Measurements from ENCODE around the gene CDKAL1.

Gene CDKAL1

GRCh38 chr6:21098744-21099143 lies 564.5 kb downstream of the CDKAL1 start:
- Histone ChIP-seq H3K4me1 (peaks cover 9% of the 10 kb centered on the region), H3K4me3 (ENCODE audit: low read depth, low read length) (no peak overlapping the region), H3K9me3 (no peaks in the 10 kb centered on the region), H3K27me3 (no peaks in the 10 kb centered on the region), H3K36me3 (no peaks in the 10 kb centered on the region)
- TF ChIP-seq, protein P1, sequence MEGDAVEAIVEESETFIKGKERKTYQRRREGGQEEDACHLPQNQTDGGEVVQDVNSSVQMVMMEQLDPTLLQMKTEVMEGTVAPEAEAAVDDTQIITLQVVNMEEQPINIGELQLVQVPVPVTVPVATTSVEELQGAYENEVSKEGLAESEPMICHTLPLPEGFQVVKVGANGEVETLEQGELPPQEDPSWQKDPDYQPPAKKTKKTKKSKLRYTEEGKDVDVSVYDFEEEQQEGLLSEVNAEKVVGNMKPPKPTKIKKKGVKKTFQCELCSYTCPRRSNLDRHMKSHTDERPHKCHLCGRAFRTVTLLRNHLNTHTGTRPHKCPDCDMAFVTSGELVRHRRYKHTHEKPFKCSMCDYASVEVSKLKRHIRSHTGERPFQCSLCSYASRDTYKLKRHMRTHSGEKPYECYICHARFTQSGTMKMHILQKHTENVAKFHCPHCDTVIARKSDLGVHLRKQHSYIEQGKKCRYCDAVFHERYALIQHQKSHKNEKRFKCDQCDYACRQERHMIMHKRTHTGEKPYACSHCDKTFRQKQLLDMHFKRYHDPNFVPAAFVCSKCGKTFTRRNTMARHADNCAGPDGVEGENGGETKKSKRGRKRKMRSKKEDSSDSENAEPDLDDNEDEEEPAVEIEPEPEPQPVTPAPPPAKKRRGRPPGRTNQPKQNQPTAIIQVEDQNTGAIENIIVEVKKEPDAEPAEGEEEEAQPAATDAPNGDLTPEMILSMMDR (IDR thresholded peaks at IDR 0.05; ENCODE audit: low read depth, low read length): no peak
- DNase-seq: no peak

DNA sequence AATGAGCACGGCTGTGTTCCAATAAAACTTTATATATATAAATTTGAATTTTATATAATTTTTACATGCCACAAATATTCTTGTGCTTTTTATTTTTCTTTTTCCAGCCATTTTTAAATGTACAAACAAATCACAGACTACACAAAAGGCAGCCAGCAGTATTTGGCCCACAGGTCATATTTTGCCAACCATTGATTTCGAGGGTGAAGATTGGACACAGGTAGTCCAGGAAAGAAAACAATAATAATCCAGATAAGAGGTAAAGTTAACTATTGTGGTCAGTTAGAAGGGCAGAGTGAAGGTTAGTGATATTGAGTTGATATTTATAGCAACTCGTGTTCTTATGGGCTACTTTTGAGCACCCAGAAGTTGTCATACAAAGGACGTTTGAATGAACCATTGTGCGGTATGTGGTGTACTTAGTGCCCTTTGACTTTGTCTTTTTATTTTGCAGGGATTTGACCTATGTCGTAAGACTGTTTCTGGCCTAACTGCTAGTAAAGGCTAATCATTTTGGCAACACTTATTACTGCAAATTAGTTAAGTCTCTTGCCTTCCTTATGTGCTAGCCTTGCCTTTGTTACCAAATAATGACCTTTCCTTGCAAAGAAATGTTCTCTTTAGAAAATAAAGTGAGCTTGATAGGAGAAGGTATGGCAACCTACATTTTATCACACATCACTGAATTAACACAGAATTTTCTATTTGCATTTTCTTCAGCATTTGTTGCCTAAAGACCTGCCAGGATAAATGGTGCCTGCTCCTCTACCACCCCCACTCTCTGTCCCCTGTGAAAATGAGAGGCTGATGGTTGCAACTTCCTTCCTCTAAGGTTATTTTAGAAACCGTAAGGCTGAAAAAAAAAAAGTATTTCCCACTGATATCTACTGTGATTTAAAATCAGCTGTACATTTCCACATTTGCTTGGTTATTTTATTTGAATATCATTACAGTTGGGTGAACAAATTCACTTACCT lies 565.4 kb downstream of the CDKAL1 start:
- Histone ChIP-seq H3K4me1 (peaks cover 9% of the 10 kb centered on the region), H3K27me3 (no peaks in the 10 kb centered on the region), H3K4me3 (ENCODE audit: low read depth, low read length) (no peak overlapping the region), H3K36me3 (no peaks in the 10 kb centered on the region), H3K9me3 (no peaks in the 10 kb centered on the region)
- no peak for DNase-seq
- TF ChIP-seq, protein P1 (IDR thresholded peaks at IDR 0.05; ENCODE audit: low read depth, low read length): no peak

DNA sequence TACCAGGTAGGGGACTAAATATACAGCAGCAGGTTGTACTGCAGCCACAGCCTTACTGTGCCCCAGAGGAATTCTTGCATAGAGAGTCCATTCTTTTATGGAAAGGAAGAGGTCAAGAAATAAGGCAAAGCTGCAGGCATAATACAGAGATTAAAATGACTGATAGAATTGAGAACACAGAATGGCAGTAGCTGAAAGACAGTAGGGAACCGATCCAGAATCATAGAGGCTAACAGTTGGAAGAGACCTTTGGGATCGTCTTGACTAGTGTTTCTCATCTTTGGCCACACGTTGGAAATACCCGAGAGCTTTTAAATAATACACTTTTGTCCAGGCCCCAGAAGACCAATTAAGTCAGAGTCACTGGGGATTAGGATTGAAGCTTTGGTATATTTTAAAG lies 566.7 kb downstream of the CDKAL1 start:
- Histone ChIP-seq H3K4me1 (peaks cover 4% of the 10 kb centered on the region), H3K36me3 (no peaks in the 10 kb centered on the region)
- DNase-seq: no peak

GRCh38 chr6:21101694-21102093 lies 567.4 kb downstream of the CDKAL1 start:
- TF ChIP-seq, protein P1 (IDR thresholded peaks at IDR 0.05; ENCODE audit: low read depth, low read length): no peak
- no peak for DNase-seq
- Histone ChIP-seq H3K9me3 (no peaks in the 10 kb centered on the region), H3K4me3 (ENCODE audit: low read depth, low read length) (no peak overlapping the region), H3K4me1 (no peaks in the 10 kb centered on the region; the same call in 1 of the 2 replicates), H3K36me3 (no peaks in the 10 kb centered on the region), H3K27me3 (no peaks in the 10 kb centered on the region)

More for the DNA sequence above, 566.7 kb downstream of the CDKAL1 start:
- Histone ChIP-seq H3K4me3 (ENCODE audit: low read depth, low read length) (no peak overlapping the region), H3K27me3 (no peaks in the 10 kb centered on the region), H3K9me3 (no peaks in the 10 kb centered on the region)
- TF ChIP-seq, protein P1 (IDR thresholded peaks at IDR 0.05; ENCODE audit: low read depth, low read length): no peak

DNA sequence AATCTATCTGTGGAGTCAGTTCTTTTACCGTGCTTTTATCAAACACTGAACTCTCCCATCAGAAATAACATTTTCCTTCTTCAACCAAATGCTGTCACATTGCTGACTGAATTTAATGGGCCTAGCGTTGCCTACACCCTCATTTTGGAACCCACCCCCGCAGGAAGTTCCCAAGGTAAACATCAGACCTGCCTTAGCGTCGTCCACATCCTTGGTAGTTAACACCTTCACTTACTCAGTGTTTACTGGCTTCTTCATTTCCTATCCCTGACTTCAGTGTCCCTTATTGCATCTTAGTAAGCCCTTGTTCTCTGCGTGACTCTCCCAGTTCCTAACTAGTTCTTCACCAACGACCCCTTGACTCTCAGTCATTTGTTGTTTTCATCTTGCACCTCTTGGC lies 567.9 kb downstream of the CDKAL1 start:
- Histone ChIP-seq H3K4me1 (no peaks in the 10 kb centered on the region; the same call in 1 of the 2 replicates), H3K9me3 (no peaks in the 10 kb centered on the region), H3K36me3 (no peaks in the 10 kb centered on the region), H3K27me3 (no peaks in the 10 kb centered on the region), H3K4me3 (ENCODE audit: low read depth, low read length) (no peak overlapping the region)
- DNase-seq: no peak
- TF ChIP-seq, protein P1 (IDR thresholded peaks at IDR 0.05; ENCODE audit: low read depth, low read length): no peak

DNA sequence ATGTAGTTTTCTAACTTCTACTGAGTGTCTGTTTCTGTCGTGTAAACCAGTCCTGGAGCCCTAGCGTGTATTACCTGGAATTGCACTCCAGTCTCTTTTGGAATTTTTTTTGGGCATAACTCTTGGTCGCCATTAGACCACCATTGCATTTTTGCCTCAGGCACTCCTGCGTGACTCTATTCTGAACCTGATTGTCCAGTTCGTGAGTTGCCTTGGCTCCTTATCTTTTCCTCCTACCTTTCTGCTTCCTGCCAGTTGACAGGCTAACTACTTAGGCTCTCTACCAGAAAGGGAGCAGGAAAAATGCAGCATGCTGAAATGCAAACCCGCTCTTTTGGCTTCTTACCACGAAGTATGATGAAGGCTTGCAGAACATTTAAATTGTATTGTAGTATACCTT lies 568.4 kb downstream of the CDKAL1 start:
- DNase-seq: no peak

More for the DNA sequence above, 568.4 kb downstream of the CDKAL1 start:
- Histone ChIP-seq H3K4me1 (no peaks in the 10 kb centered on the region; the same call in 1 of the 2 replicates), H3K9me3 (no peaks in the 10 kb centered on the region), H3K27me3 (no peaks in the 10 kb centered on the region), H3K4me3 (ENCODE audit: low read depth, low read length) (no peak overlapping the region), H3K36me3 (no peaks in the 10 kb centered on the region)
- TF ChIP-seq, protein P1 (IDR thresholded peaks at IDR 0.05; ENCODE audit: low read depth, low read length): no peak

Data from BE2C (cell line).